Smooth muscle cell (in vitro differentiated cells): ENCODE measurements around the gene TYW1B. TPM values are rescaled to one million over a fixed set of nuclear protein-coding genes. Genes with fewer than 3 reads are reported as not detected.
"Not testable (repeated sequence)": the region's sequence is repeated elsewhere in the genome, so short reads cannot be mapped to it uniquely, and the experiment has no call there.

Source experiments
- DNase-seq: peaks from one replicate; lab custom pipeline; 2025; ENCODE audit not compliant: unreplicated experiment; lab: John Stamatoyannopoulos, UW
- H2AFZ ChIP-seq: fragments of 200-600 bp; sonication (generic); 2 replicates; pipeline ENCODE4 v1.6.0; 2016; ENCODE audit warnings: antibody characterized with exemption, low read depth, mild to moderate bottlenecking
- H3F3A ChIP-seq: fragments of 200-600 bp; sonication (generic); 2 replicates; pipeline ENCODE4 v1.6.0; 2017; ENCODE audit warnings: antibody characterized with exemption, low read depth
- H3K27ac ChIP-seq: fragments of 200-600 bp; sonication (generic); 2 replicates; pipeline ENCODE4 v1.5.1; 2016; ENCODE audit warnings: low read depth, mild to moderate bottlenecking
- H3K27me3 ChIP-seq: fragments of 200-600 bp; sonication (generic); 2 replicates; pipeline ENCODE4 v1.6.1; 2016; ENCODE audit warnings: low read depth, mild to moderate bottlenecking
- H3K36me3 ChIP-seq: fragments of 200-600 bp; sonication (generic); 2 replicates; pipeline ENCODE4 v1.5.1; 2016; ENCODE audit warnings: low read depth
- H3K4me1 ChIP-seq: fragments of 200-600 bp; sonication (generic); 2 replicates; pipeline ENCODE4 v1.5.1; 2016; ENCODE audit warnings: low read depth
- H3K4me2 ChIP-seq: fragments of 200-600 bp; sonication (generic); 2 replicates; pipeline ENCODE4 v1.6.0; 2016; ENCODE audit warnings: mild to moderate bottlenecking
- H3K4me3 ChIP-seq: fragments of 200-600 bp; sonication (generic); 2 replicates; pipeline ENCODE4 v1.5.1; 2016; ENCODE audit warnings: mild to moderate bottlenecking
- H3K79me2 ChIP-seq: fragments of 200-600 bp; sonication (generic); 2 replicates; pipeline ENCODE4 v1.6.0; 2016; ENCODE audit warnings: low read depth, mild to moderate bottlenecking
- H3K9ac ChIP-seq: fragments of 200-600 bp; sonication (generic); 2 replicates; pipeline ENCODE4 v1.6.0; 2016; ENCODE audit warnings: low read depth
- H3K9me3 ChIP-seq: fragments of 200-600 bp; sonication (generic); replicated peaks from 2 replicates; pipeline ENCODE4 v1.5.1; 2016; ENCODE audit warnings: low read depth
- H4K20me1 ChIP-seq: fragments of 200-600 bp; sonication (generic); 2 replicates; pipeline ENCODE4 v1.6.0; 2016; ENCODE audit warnings: low read depth
- WGBS: methylation state at CpG from one replicate; pipeline ENCODE4 v1.1.7; 2016; ENCODE audit warnings: low lambda C conversion rate; 5-methylcytosine and 5-hydroxymethylcytosine counted together
- polyA plus RNA-seq: library from polyadenylated mRNA; unstranded; fragments of >200 nt; fragmentation: Nextera tagmentation; extraction: Ambion mirVana; gene quantifications from 2 replicates; pipeline ENCODE4 v1.2.1, GENCODE V29; 2016
- total RNA-seq: library from RNA; depleted of rRNA; stranded (reverse); fragments of >200 nt; gene quantifications from 2 replicates; pipeline ENCODE4 v1.2.3, GENCODE V29; 2014
- TF ChIP-seq, protein P1 (sequence below): fragments of 200-600 bp; sonication (generic); IDR thresholded peaks from 2 replicates; pipeline ENCODE4 v1.5.1; 2017; ENCODE audit warnings: borderline replicate concordance, mild to moderate bottlenecking, antibody characterized with exemption; ENCODE audit not compliant: insufficient read depth, poor library complexity, severe bottlenecking

The TYW1B gene
- total and polyA plus RNA-seq, 2 experiments from 2014 or later: 0.40 to 0.75 TPM

DNA sequence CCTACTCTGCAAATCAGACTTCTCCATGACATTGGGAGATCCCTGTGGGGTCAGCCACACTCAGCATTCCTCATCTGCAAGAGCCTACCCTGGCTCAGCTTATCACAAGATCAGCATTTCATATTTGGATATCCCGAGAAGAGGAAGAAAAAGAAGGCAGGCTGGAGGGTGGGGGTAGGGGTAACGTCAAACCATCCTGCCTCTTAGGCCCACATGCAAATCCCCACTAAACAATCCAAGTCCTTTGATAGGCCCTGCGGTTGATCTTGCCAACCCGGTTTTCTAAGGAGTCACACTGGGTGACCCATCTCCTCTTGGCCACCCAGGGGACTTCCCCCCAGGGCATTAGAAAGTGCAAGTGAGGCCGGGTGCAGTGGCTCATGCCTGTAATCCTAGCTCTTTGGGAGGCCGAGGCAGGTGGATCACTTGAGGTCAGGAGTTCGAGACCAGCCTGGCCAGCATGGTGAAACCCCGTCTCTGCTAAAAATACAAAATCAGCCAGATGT is 287.8 kb downstream of the TYW1B start:
- TF ChIP-seq, protein P1, sequence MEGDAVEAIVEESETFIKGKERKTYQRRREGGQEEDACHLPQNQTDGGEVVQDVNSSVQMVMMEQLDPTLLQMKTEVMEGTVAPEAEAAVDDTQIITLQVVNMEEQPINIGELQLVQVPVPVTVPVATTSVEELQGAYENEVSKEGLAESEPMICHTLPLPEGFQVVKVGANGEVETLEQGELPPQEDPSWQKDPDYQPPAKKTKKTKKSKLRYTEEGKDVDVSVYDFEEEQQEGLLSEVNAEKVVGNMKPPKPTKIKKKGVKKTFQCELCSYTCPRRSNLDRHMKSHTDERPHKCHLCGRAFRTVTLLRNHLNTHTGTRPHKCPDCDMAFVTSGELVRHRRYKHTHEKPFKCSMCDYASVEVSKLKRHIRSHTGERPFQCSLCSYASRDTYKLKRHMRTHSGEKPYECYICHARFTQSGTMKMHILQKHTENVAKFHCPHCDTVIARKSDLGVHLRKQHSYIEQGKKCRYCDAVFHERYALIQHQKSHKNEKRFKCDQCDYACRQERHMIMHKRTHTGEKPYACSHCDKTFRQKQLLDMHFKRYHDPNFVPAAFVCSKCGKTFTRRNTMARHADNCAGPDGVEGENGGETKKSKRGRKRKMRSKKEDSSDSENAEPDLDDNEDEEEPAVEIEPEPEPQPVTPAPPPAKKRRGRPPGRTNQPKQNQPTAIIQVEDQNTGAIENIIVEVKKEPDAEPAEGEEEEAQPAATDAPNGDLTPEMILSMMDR: no peak
- H3K36me3 ChIP-seq: no peaks in the 10 kb centered on the region
- 86% methylated on average over 8 of the region's 8 CpGs for WGBS

DNA sequence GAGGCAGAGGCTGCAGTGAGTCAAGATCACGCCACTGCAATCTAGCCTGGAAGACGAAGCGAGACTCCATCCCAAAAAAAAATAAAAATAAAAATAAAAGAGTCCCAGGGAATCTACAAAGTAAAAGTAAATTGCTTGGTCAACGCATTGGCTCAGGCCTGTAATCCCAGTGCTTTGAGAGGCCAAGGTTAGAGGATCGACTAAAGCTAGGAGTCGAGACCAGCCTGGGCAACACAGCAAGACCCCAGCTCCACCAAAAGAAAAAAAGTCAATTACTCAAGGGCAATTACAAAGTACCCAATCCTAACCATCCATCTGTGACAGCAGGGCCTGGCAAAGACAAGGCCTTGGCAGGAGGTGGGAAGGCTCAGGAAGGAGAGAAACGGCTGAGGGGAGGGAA is 288.3 kb downstream of the TYW1B start:
- Histone ChIP-seq H3F3A (no peaks in the 10 kb centered on the region), H4K20me1 (no peaks in the 10 kb centered on the region), H3K9me3 (no peaks in the 10 kb centered on the region), H3K36me3 (no peaks in the 10 kb centered on the region), H3K4me2 (no peak overlapping the region), H3K9ac (no peak overlapping the region), H3K79me2 (no peaks in the 10 kb centered on the region), H3K27me3 (no peaks in the 10 kb centered on the region), H2AFZ (no peak overlapping the region), H3K4me3 (no peak overlapping the region), H3K4me1 (no peaks in the 10 kb centered on the region), H3K27ac (no peak overlapping the region)
- WGBS: 96% methylated on average over 7 of the region's 7 CpGs
- TF ChIP-seq, protein P1: no peak
- DNase-seq: no peak

More for the DNA sequence above, 287.8 kb downstream of the TYW1B start:
- Histone ChIP-seq H3K4me3 (no peak overlapping the region), H3F3A (no peaks in the 10 kb centered on the region), H3K79me2 (no peaks in the 10 kb centered on the region), H3K4me1 (no peaks in the 10 kb centered on the region), H3K9ac (no peak overlapping the region), H2AFZ (no peak overlapping the region), H3K27me3 (no peaks in the 10 kb centered on the region), H4K20me1 (no peaks in the 10 kb centered on the region), H3K9me3 (no peaks in the 10 kb centered on the region), H3K27ac (no peak overlapping the region), H3K4me2 (no peak overlapping the region)
- DNase-seq: no peak

DNA sequence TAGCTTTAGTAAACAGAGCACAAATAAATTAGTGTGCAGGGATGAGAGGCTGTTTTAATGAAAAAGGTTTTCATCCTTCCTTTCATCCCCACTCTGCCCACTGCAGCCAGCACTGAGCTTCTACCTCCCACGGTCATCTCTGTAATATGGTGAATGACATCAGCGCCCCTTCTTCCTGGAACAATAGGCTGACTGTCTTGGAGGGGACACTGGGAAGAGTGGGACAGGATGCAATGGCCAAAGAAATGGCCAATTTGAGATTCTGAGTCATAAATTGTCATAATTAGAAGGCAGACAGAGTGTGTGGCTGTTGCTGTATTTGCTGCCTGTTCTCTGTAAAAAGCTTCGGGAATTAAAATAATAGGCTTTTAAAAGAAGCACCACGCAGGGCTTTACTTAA is 289.1 kb downstream of the TYW1B start:
- H3K9ac ChIP-seq: no peak overlapping the region
- H3K4me3 ChIP-seq: no peak overlapping the region
- WGBS: 32% methylated on average over 4 of the region's 4 CpGs
- TF ChIP-seq, protein P1: no peak
- no peaks in the 10 kb centered on the region for H3K4me1 ChIP-seq
- no peaks in the 10 kb centered on the region for H3K79me2 ChIP-seq
- H2AFZ ChIP-seq: peak overlapping the region; percentile 18
- H3K36me3 ChIP-seq: no peaks in the 10 kb centered on the region
- H3K4me2 ChIP-seq: no peak overlapping the region
- H3K27me3 ChIP-seq: no peaks in the 10 kb centered on the region
- H4K20me1 ChIP-seq: no peaks in the 10 kb centered on the region
- H3F3A ChIP-seq: no peaks in the 10 kb centered on the region
- H3K9me3 ChIP-seq: no peaks in the 10 kb centered on the region
- H3K27ac ChIP-seq: no peak overlapping the region
- no peak for DNase-seq

DNA sequence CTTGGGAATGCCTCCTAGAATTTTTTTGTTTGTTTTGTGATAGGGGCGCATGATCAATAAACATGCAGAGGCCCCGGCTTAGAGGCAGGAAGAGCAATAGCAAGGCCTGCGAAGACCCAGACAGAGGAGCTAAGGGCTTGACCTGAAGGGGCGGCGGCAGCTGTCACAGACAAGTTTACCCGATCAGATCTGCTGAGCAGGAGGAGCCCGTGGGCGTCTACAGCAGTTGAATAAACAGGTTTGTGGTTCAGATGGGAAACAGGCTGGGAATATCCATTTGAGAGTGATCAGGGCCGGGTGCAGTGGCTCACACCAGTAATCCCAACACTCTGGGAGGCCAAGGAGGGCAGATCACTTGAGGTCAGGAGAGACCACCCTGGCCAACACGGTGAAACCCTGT is 289.9 kb downstream of the TYW1B start:
- Histone ChIP-seq H3K9ac (no peak overlapping the region), H3K36me3 (no peaks in the 10 kb centered on the region), H3K27me3 (no peaks in the 10 kb centered on the region), H3K4me2 (no peak overlapping the region), H3K4me3 (no peak overlapping the region), H3K4me1 (no peaks in the 10 kb centered on the region), H3K9me3 (no peaks in the 10 kb centered on the region), H3K79me2 (no peaks in the 10 kb centered on the region), H3K27ac (no peak overlapping the region), H3F3A (no peaks in the 10 kb centered on the region), H4K20me1 (no peaks in the 10 kb centered on the region), H2AFZ (no peak overlapping the region)
- DNase-seq: no peak
- WGBS: 53% methylated on average over 10 of the region's 10 CpGs
- TF ChIP-seq, protein P1: no peak

DNA sequence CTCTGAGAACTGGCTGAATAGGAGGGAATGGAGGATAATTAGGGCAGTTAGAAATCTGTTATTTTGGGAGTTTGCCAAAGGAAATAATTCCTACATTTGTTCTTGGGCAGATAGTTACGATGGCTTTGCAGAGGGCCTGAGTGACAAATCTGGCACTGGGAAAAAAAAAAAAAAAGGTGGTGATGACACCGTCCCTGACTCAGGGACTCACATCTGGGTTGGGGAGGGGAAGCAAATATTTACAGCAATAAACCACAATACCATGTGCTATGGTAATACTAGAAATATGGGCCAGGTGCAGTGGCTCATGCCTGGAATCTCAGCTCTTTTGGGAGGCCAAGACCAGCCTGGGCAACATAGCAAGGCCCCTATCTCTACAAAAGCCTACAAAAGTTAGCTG is 292.0 kb downstream of the TYW1B start:
- not testable (repeated sequence) for DNase-seq, H3K27me3 ChIP-seq, H3K79me2 ChIP-seq, H2AFZ ChIP-seq, H4K20me1 ChIP-seq, H3F3A ChIP-seq, H3K9ac ChIP-seq, H3K36me3 ChIP-seq, H3K9me3 ChIP-seq, H3K27ac ChIP-seq, H3K4me2 ChIP-seq, H3K4me1 ChIP-seq, H3K4me3 ChIP-seq
- 28% methylated on average over 2 of the region's 2 CpGs for WGBS

DNA sequence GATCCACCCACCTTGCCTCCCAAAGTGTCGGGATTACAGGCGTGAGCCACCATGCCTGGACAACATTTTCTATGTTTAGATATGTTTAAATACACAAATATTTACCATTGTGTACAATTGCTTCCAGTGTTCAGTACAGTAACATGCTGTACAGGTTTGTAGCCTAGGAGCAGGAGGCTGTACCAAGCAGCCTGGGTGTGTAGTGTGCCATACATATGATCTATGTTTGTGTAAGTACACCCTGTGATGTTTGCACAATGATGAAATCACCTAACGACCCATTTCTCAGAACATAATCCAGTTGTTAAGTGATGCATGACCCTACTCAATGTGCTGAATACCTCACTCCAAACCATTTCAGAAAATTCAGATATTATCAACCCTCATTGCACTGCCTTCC is 297.0 kb downstream of the TYW1B start:
- H3K4me2 ChIP-seq, H3K4me3 ChIP-seq, H3K79me2 ChIP-seq, H3K27ac ChIP-seq, H4K20me1 ChIP-seq, DNase-seq, H3K9ac ChIP-seq, H3F3A ChIP-seq, H3K4me1 ChIP-seq, H3K27me3 ChIP-seq, H3K36me3 ChIP-seq, H3K9me3 ChIP-seq, H2AFZ ChIP-seq: not testable (repeated sequence)
- WGBS: 92% methylated on average over 2 of the region's 3 CpGs
